SK-N-SH (cell line): ENCODE measurements around the gene KCNK5. TPM values are rescaled to one million over a fixed set of nuclear protein-coding genes. Genes with fewer than 3 reads are reported as not detected.

ENCODE experiments used
- CTCF ChIA-PET: fragments of 300-600, 350-600 bp; formaldehyde crosslinking; extraction: SDS; loops from one replicate; lab custom pipeline; 2021; lab: Yijun Ruan, JAX
- POLR2A ChIA-PET: fragments of 350-600 bp; sonication (Branson Sonifier 250); formaldehyde crosslinking; extraction: SDS; loops from one replicate; lab custom pipeline; 2020; ENCODE audit warnings: antibody characterized with exemption, inconsistent platforms; lab: Yijun Ruan, JAX
- DNase-seq: peaks from one replicate; pipeline ENCODE4 v3.0.0; 2012
- H2AFZ ChIP-seq: fragments of 200-600 bp; sonication (generic); 2 replicates; pipeline ENCODE4 v1.8.1; 2016; ENCODE audit warnings: antibody characterized with exemption, mild to moderate bottlenecking, low read depth
- H3F3A ChIP-seq: fragments of 200-600 bp; sonication (generic); replicated peaks from 2 replicates; pipeline ENCODE3; 2016; ENCODE audit warnings: antibody characterized with exemption, mild to moderate bottlenecking; ENCODE audit not compliant: insufficient read depth
- H3K27ac ChIP-seq, 2 experiments: fragments of 200-500 bp in 1 of 2; fragments of 200-600 bp in 1 of 2; sonication (Bioruptor generic) in 1 of 2; sonication (generic), shearing (Covaris generic) in 1 of 2; 2 replicates each; pipeline versions ENCODE4 v1.5.1 to v1.6.1; 2014 to 2016; ENCODE audit warnings: low read depth in 2 of 2, inconsistent platforms in 1 of 2, low read length in 1 of 2, mild to moderate bottlenecking in 1 of 2, mixed read lengths in 1 of 2
- H3K27me3 ChIP-seq: fragments of 200-600 bp; sonication (generic), shearing (Covaris generic); 2 replicates; pipeline ENCODE4 v1.6.1; 2016; ENCODE audit warnings: mixed run types; ENCODE audit not compliant: insufficient read depth
- H3K36me3 ChIP-seq, 2 experiments: fragments of 200-500 bp in 1 of 2; fragments of 200-600 bp in 1 of 2; sonication (Bioruptor generic) in 1 of 2; sonication (generic) in 1 of 2; replicated peaks in 1 of 2; 2 replicates each; pipeline versions ENCODE3 to v1.5.1; 2014 to 2016; ENCODE audit warnings: low read length in 1 of 2, mild to moderate bottlenecking in 1 of 2; ENCODE audit not compliant: insufficient read depth in 2 of 2, control insufficient read depth in 1 of 2
- H3K4me1 ChIP-seq, 2 experiments: fragments of 200-500 bp in 1 of 2; fragments of 200-600 bp in 1 of 2; sonication (Bioruptor generic) in 1 of 2; sonication (generic), shearing (Covaris generic) in 1 of 2; 2 replicates each; pipeline versions ENCODE4 v1.5.1 to v1.6.1; 2014 to 2016; ENCODE audit warnings: low read depth in 1 of 2, low read length in 1 of 2, mixed run types in 1 of 2; ENCODE audit not compliant: insufficient read depth in 2 of 2, control insufficient read depth in 1 of 2
- H3K4me2 ChIP-seq: fragments of 200-600 bp; sonication (generic), shearing (Covaris generic); 2 replicates; pipeline ENCODE4 v1.6.1; 2017; ENCODE audit warnings: mixed run types
- H3K4me3 ChIP-seq, 2 experiments: fragments of 200-500 bp in 1 of 2; fragments of 200-600 bp in 1 of 2; sonication (Bioruptor generic) in 1 of 2; sonication (generic), shearing (Covaris generic) in 1 of 2; 2 replicates each; pipeline versions ENCODE4 v1.5.1 to v1.8.1; 2014 to 2016; ENCODE audit warnings: low read depth in 2 of 2, inconsistent platforms in 1 of 2, low read length in 1 of 2, mild to moderate bottlenecking in 1 of 2, mixed read lengths in 1 of 2, moderate library complexity in 1 of 2
- H3K79me2 ChIP-seq: fragments of 200-600 bp; sonication (generic); 2 replicates; pipeline ENCODE4 v1.8.1; 2017; ENCODE audit warnings: mild to moderate bottlenecking; ENCODE audit not compliant: insufficient read depth
- H3K9ac ChIP-seq: fragments of 200-600 bp; sonication (generic); 2 replicates; pipeline ENCODE4 v1.6.1; 2017; ENCODE audit warnings: mixed run types
- H3K9me2 ChIP-seq: fragments of 200-600 bp; sonication (generic); 2 replicates; pipeline ENCODE4 v1.6.1; 2017; ENCODE audit warnings: mixed run types
- H3K9me3 ChIP-seq: fragments of 200-600 bp; sonication (generic); 2 replicates; pipeline ENCODE4 v1.6.1; 2017; ENCODE audit warnings: mixed run types, mild to moderate bottlenecking, moderate library complexity
- H4K20me1 ChIP-seq: fragments of 200-600 bp; sonication (generic); 2 replicates; pipeline ENCODE4 v1.6.1; 2017; ENCODE audit warnings: mild to moderate bottlenecking, mixed run types; ENCODE audit not compliant: insufficient read depth
- CTCF ChIP-seq: fragments of 200-600 bp; sonication (generic); IDR thresholded peaks from 2 replicates; pipeline ENCODE4 v1.6.1; 2017; ENCODE audit warnings: antibody characterized with exemption, mild to moderate bottlenecking, moderate library complexity
- EZH2phosphoT487 ChIP-seq: fragments of 200-600 bp; sonication (generic); IDR thresholded peaks from 2 replicates; pipeline ENCODE4 v1.6.1; 2017; ENCODE audit warnings: low read depth, mixed run types, mild to moderate bottlenecking, antibody characterized with exemption, moderate library complexity, borderline replicate concordance
- FOSL2 ChIP-seq: IDR thresholded peaks from 2 replicates; pipeline ENCODE4 v1.4.0; 2012; ENCODE audit warnings: low read depth, mild to moderate bottlenecking, moderate library complexity, borderline replicate concordance
- NFIC ChIP-seq: IDR thresholded peaks from 2 replicates; pipeline ENCODE4 v1.4.0; 2012; ENCODE audit warnings: borderline replicate concordance
- NRF1 ChIP-seq: IDR thresholded peaks from 2 replicates; pipeline ENCODE4 v1.6.1; 2012; ENCODE audit warnings: low read depth, mild to moderate bottlenecking, low read length
- PBX3 ChIP-seq: IDR thresholded peaks from 2 replicates; pipeline ENCODE4; 2012
- USF1 ChIP-seq: IDR thresholded peaks from 2 replicates; pipeline ENCODE4 v1.4.0; 2012; ENCODE audit warnings: low read depth, borderline replicate concordance
- WGBS: methylation state at CpG from one replicate; pipeline ENCODE4 v1.1.6; 2017; ENCODE audit warnings: low lambda C conversion rate; 5-methylcytosine and 5-hydroxymethylcytosine counted together
- polyA plus RNA-seq, 3 experiments: library from polyadenylated mRNA; depleted of rRNA; stranded (reverse); fragments of >200 nt; gene quantifications; 2 replicates each; pipeline ENCODE4 v1.2.3, GENCODE V29; 2012
- TF ChIP-seq, protein P1 (sequence below): IDR thresholded peaks from 2 replicates; pipeline ENCODE4 v1.6.1; 2012; ENCODE audit warnings: mild to moderate bottlenecking, low read depth, low read length, moderate library complexity
- TF ChIP-seq, protein P2 (sequence below): fragments of 150-350 bp; IDR thresholded peaks from 2 replicates; pipeline ENCODE4 v1.6.1; 2016; ENCODE audit warnings: mild to moderate bottlenecking, low read depth, low read length

Gene KCNK5
- polyA plus RNA-seq, 1 of the 3 experiments (the other 2 are of a cell fraction): not detected

GRCh38 chr6:39200498-39201020 lies 28.7 kb downstream of the KCNK5 start:
- no peaks in the 10 kb centered on the region for H3F3A ChIP-seq
- DNase-seq: no peak
- H3K36me3 ChIP-seq: no peaks in the 10 kb centered on the region
- no peak overlapping the region for H3K4me3 ChIP-seq
- no peaks in the 10 kb centered on the region for H3K79me2 ChIP-seq
- H3K27ac ChIP-seq: no peak overlapping the region
- 0% methylated on average over 1 of the region's 1 CpG for WGBS
- ChIA-PET CTCF (interaction anchor here (1.2 to 3.0 kb wide), 4 partner anchors 34 to 328 kb away, joined by 3 to 8 read pairs (median 4); no protein-coding TSS in a partner anchor), POLR2A (no interaction called here)
- no peaks in the 10 kb centered on the region for H4K20me1 ChIP-seq
- no peak overlapping the region for H2AFZ ChIP-seq
- peaks cover 0 to 4% of the 10 kb centered on the region in 2 experiments; a peak in 1 of 4 replicates for H3K4me1 ChIP-seq
- H3K27me3 ChIP-seq: no peaks in the 10 kb centered on the region
- no peak overlapping the region for H3K4me2 ChIP-seq
- H3K9me2 ChIP-seq: no peaks in the 10 kb centered on the region
- H3K9me3 ChIP-seq: no peaks in the 10 kb centered on the region
- TF ChIP-seq EZH2phosphoT487 (no peak), NFIC (no peak), FOSL2 (no peak), NRF1 (no peak), CTCF (no peak), USF1 (no peak), PBX3 (no peak)
- TF ChIP-seq, protein P1, sequence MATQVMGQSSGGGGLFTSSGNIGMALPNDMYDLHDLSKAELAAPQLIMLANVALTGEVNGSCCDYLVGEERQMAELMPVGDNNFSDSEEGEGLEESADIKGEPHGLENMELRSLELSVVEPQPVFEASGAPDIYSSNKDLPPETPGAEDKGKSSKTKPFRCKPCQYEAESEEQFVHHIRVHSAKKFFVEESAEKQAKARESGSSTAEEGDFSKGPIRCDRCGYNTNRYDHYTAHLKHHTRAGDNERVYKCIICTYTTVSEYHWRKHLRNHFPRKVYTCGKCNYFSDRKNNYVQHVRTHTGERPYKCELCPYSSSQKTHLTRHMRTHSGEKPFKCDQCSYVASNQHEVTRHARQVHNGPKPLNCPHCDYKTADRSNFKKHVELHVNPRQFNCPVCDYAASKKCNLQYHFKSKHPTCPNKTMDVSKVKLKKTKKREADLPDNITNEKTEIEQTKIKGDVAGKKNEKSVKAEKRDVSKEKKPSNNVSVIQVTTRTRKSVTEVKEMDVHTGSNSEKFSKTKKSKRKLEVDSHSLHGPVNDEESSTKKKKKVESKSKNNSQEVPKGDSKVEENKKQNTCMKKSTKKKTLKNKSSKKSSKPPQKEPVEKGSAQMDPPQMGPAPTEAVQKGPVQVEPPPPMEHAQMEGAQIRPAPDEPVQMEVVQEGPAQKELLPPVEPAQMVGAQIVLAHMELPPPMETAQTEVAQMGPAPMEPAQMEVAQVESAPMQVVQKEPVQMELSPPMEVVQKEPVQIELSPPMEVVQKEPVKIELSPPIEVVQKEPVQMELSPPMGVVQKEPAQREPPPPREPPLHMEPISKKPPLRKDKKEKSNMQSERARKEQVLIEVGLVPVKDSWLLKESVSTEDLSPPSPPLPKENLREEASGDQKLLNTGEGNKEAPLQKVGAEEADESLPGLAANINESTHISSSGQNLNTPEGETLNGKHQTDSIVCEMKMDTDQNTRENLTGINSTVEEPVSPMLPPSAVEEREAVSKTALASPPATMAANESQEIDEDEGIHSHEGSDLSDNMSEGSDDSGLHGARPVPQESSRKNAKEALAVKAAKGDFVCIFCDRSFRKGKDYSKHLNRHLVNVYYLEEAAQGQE: no peak
- TF ChIP-seq, protein P2, sequence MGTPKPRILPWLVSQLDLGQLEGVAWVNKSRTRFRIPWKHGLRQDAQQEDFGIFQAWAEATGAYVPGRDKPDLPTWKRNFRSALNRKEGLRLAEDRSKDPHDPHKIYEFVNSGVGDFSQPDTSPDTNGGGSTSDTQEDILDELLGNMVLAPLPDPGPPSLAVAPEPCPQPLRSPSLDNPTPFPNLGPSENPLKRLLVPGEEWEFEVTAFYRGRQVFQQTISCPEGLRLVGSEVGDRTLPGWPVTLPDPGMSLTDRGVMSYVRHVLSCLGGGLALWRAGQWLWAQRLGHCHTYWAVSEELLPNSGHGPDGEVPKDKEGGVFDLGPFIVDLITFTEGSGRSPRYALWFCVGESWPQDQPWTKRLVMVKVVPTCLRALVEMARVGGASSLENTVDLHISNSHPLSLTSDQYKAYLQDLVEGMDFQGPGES: no peak
- TF ChIP-seq, all 33 proteins: peak for 0
- no peak overlapping the region for H3K9ac ChIP-seq
